ENCODE measurements around the gene SLC4A8. TPM values are rescaled to one million over a fixed set of nuclear protein-coding genes. Genes with fewer than 3 reads are reported as not detected.

Gene SLC4A8
- total RNA-seq, result 0.06 and 0.39 TPM in 2 replicates

GRCh38 chr12:51424662-51425539, at the start of gene SLC4A8:
TSS of gene SLC4A8 (plus strand) at chr12:51424831. CDS start at chr12:51424988, 157 bp downstream.

GRCh38 chr12:51391283-51392123, 33.1 kb upstream of the SLC4A8 start, which contains the start of gene GALNT6:
TSS of gene GALNT6 (minus strand) at chr12:51391406. CDS start at chr12:51379781, 11,625 bp downstream.

Other genes starting within 250 kb of the SLC4A8 start
- 3.3 and 6.1 TPM in 2 replicates for gene POU6F1, start 206.8 kb upstream of the SLC4A8 start, total RNA-seq
- 132 and 144 TPM in 2 replicates for gene DAZAP2, start 186.0 kb upstream of the SLC4A8 start, total RNA-seq
- 9.7 and 12.9 TPM in 2 replicates for gene SMAGP, start 154.4 kb upstream of the SLC4A8 start, total RNA-seq
- gene BIN2, start 100.7 kb upstream of the SLC4A8 start, total RNA-seq, result not detected in 2 replicates
- not detected in 2 replicates for gene CELA1, start 78.2 kb upstream of the SLC4A8 start, total RNA-seq
- gene GALNT6, start 33.4 kb upstream of the SLC4A8 start, total RNA-seq, result 1.4 and 4.8 TPM in 2 replicates
- 0.12 TPM in 1 of 2 replicates, not detected in the other for gene SCN8A, start 166.4 kb downstream of the SLC4A8 start, total RNA-seq